Astrocyte (in vitro differentiated cells and primary cell): Measurements from ENCODE around the gene NPR2. TPM values are rescaled to one million over a fixed set of nuclear protein-coding genes. Genes with fewer than 3 reads are reported as not detected.

Experiments used
- DNase-seq: peaks from one replicate; pipeline ENCODE4 v3.0.0-alpha.2; 2010; ENCODE audit warnings: low read depth
- FAIRE-seq: peaks from 2 replicates; lab custom pipeline; 2011; peaks lifted over from hg19 to GRCh38; lab: Jason Lieb, UNC
- H2AFZ ChIP-seq: 2 replicates; pipeline ENCODE4 v1.6.0; 2012; ENCODE audit warnings: low read depth, low read length, inconsistent platforms
- H3K27ac ChIP-seq: 2 replicates; pipeline ENCODE4 v1.5.1; 2011; ENCODE audit warnings: low read depth, low read length, inconsistent platforms
- H3K27me3 ChIP-seq: 2 replicates; pipeline ENCODE4 v1.6.0; 2011; ENCODE audit warnings: low read length, inconsistent platforms; ENCODE audit not compliant: insufficient read depth
- H3K36me3 ChIP-seq: 2 replicates; pipeline ENCODE4 v1.5.1; 2011; ENCODE audit warnings: low read length, inconsistent platforms; ENCODE audit not compliant: insufficient read depth
- H3K4me1 ChIP-seq: 2 replicates; pipeline ENCODE4 v1.5.1; 2011; ENCODE audit warnings: low read length, inconsistent platforms; ENCODE audit not compliant: insufficient read depth
- H3K4me2 ChIP-seq: 2 replicates; pipeline ENCODE4 v1.6.0; 2012; ENCODE audit warnings: low read length, inconsistent platforms
- H3K4me3 ChIP-seq: 2 replicates; pipeline ENCODE4 v1.5.1; 2011; ENCODE audit warnings: low read depth, mild to moderate bottlenecking, low read length, inconsistent platforms; ENCODE audit not compliant: insufficient read depth
- H3K79me2 ChIP-seq: 2 replicates; pipeline ENCODE4 v1.6.0; 2012; ENCODE audit warnings: mild to moderate bottlenecking, low read length, inconsistent platforms; ENCODE audit not compliant: insufficient read depth
- H3K9ac ChIP-seq: 2 replicates; pipeline ENCODE4 v1.6.0; 2012; ENCODE audit warnings: mild to moderate bottlenecking, low read length, inconsistent platforms
- H3K9me3 ChIP-seq: 2 replicates; pipeline ENCODE4 v1.5.1; 2012; ENCODE audit warnings: low read depth, mild to moderate bottlenecking, low read length, inconsistent platforms; ENCODE audit not compliant: insufficient read depth
- H4K20me1 ChIP-seq: 2 replicates; pipeline ENCODE4 v1.6.0; 2012; ENCODE audit warnings: low read length, inconsistent platforms; ENCODE audit not compliant: insufficient read depth
- H3K27ac Mint-ChIP-seq: one replicate; pipeline ENCODE4 v1.8.0; 2021; ENCODE audit warnings: mild to moderate bottlenecking, mixed read lengths; ENCODE audit not compliant: unreplicated experiment
- H3K27me3 Mint-ChIP-seq: one replicate; pipeline ENCODE4 v1.8.0; 2021; ENCODE audit warnings: low read depth, mixed read lengths; ENCODE audit not compliant: unreplicated experiment
- H3K36me3 Mint-ChIP-seq: one replicate; pipeline ENCODE4 v1.8.0; 2021; ENCODE audit warnings: low read depth, mixed read lengths; ENCODE audit not compliant: unreplicated experiment
- H3K4me1 Mint-ChIP-seq: one replicate; pipeline ENCODE4 v1.8.0; 2021; ENCODE audit warnings: low read depth, mixed read lengths; ENCODE audit not compliant: unreplicated experiment
- H3K4me3 Mint-ChIP-seq: one replicate; pipeline ENCODE4 v1.8.0; 2021; ENCODE audit warnings: mild to moderate bottlenecking, moderate library complexity, mixed read lengths; ENCODE audit not compliant: unreplicated experiment
- H3K9me3 Mint-ChIP-seq: one replicate; pipeline ENCODE4 v1.8.0; 2021; ENCODE audit warnings: mild to moderate bottlenecking, mixed read lengths; ENCODE audit not compliant: unreplicated experiment
- CTCF ChIP-seq: IDR thresholded peaks from 2 replicates; pipeline ENCODE4 v1.5.1; 2011; ENCODE audit warnings: low read depth, mild to moderate bottlenecking, inconsistent platforms, low read length, moderate library complexity; ENCODE audit not compliant: insufficient read depth
- EZH2 ChIP-seq: IDR thresholded peaks from 2 replicates; pipeline ENCODE4 v1.6.1; 2012; ENCODE audit warnings: mild to moderate bottlenecking, low read length, inconsistent platforms; ENCODE audit not compliant: insufficient read depth
- total RNA-seq: library from RNA; stranded (reverse); gene quantifications from 2 replicates; pipeline ENCODE4 v1.2.1, GENCODE V29; 2021

The NPR2 gene
- total RNA-seq, 1 donor from 2014 or later = 24.6 TPM

DNA sequence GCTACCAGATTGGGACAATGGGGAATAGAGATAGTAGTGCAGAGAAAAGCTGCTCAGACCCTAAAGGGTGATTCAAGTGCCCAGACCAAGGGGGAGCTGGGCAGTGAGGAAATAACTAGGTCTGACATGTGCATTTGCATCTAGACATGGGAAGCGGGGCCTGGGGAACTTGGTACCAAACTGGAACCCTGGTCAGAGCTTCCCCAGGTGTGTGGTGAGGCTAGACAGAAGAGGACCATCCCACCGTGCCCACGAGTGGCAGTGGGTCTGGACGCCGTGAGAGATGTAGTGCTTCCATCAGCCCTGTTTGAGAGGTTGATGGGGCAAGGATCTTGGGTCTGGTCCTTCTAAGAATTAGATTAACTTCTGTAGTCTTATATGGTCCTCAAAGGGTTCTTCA, 45.2 kb downstream of the NPR2 start:
- no peak overlapping the region for H3K4me3 Mint-ChIP-seq
- H3K9ac ChIP-seq = no peak overlapping the region

GRCh38 chr9:35839926-35840325, 48.5 kb downstream of the NPR2 start:
- H3K27ac Mint-ChIP-seq = no peak overlapping the region
- no peak for TF ChIP-seq CTCF
- no peak for TF ChIP-seq EZH2
- Histone ChIP-seq H3K36me3 (no peaks in the 10 kb centered on the region), H3K27ac (no peak overlapping the region), H3K27me3 (no peaks in the 10 kb centered on the region), H3K79me2 (no peaks in the 10 kb centered on the region), H3K9me3 (no peaks in the 10 kb centered on the region), H3K4me1 (peaks cover 9% of the 10 kb centered on the region), H4K20me1 (no peaks in the 10 kb centered on the region), H3K9ac (no peak overlapping the region), H2AFZ (no peak overlapping the region), H3K4me2 (no peak overlapping the region), H3K4me3 (no peak overlapping the region)
- peaks cover 11% of the 10 kb centered on the region for H3K4me1 Mint-ChIP-seq
- H3K27me3 Mint-ChIP-seq = peaks cover 31% of the 10 kb centered on the region
- peaks cover 13% of the 10 kb centered on the region for H3K36me3 Mint-ChIP-seq
- FAIRE-seq (no peak), DNase-seq (no peak)
- no peak overlapping the region for H3K4me3 Mint-ChIP-seq
- peaks cover 8% of the 10 kb centered on the region for H3K9me3 Mint-ChIP-seq

More for the DNA sequence above, 45.2 kb downstream of the NPR2 start:
- no peak for FAIRE-seq
- DNase-seq = no peak
- peaks cover 17% of the 10 kb centered on the region for H3K36me3 Mint-ChIP-seq
- peaks cover 8% of the 10 kb centered on the region for H3K9me3 Mint-ChIP-seq
- no peak for TF ChIP-seq EZH2
- no peak overlapping the region for H3K27ac Mint-ChIP-seq
- Histone ChIP-seq H3K27me3 (no peaks in the 10 kb centered on the region), H3K4me1 (no peaks in the 10 kb centered on the region), H2AFZ (no peak overlapping the region), H3K4me3 (no peak overlapping the region), H4K20me1 (no peaks in the 10 kb centered on the region), H3K4me2 (no peak overlapping the region), H3K9me3 (no peaks in the 10 kb centered on the region), H3K79me2 (no peaks in the 10 kb centered on the region), H3K36me3 (no peaks in the 10 kb centered on the region), H3K27ac (no peak overlapping the region)
- H3K4me1 Mint-ChIP-seq = peaks cover 6% of the 10 kb centered on the region
- peaks cover 28% of the 10 kb centered on the region for H3K27me3 Mint-ChIP-seq

DNA sequence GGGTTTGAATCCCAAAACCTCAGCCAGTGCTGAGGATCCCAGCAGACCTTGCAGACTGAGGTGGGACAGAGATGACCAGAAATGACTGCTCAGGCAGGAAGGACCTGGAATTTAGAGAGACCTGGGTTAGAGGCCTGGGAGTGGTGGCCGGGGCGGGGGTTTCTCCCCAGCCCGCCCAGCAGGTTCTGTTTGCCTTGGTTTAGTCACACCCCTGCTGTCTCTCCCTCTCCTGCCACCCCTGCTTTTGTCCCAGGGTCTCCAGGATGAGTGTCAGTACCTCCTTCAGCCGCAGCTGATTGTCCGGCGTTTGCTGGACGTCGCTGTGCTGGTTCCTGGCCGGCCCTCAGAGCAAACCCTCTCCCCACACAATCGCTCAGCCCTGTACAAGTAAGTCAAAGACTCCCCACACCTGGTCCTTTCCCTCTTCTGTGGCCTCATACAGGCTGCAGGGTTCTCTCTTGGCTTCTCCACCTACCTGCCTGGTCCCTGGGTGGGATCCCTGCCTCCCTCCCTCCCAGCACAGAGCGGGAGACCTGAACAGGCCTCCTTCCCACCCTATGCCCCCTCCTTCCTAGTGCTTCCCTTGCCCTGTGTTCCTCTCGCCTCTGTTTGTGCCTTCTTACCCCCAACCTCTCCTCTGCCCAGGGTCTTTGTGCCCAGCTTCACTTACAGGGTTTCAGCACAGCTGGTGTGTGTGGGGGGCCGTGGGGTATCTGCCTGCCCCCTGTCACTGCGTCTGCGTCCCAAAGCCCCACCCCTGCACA, 49.7 kb downstream of the NPR2 start:
- FAIRE-seq (no peak), DNase-seq (no peak)
- Histone ChIP-seq H3K4me2 (no peak overlapping the region), H3K27me3 (no peaks in the 10 kb centered on the region), H3K79me2 (no peaks in the 10 kb centered on the region), H3K27ac (no peak overlapping the region), H4K20me1 (no peaks in the 10 kb centered on the region), H2AFZ (no peak overlapping the region), H3K4me3 (no peak overlapping the region), H3K9ac (no peak overlapping the region), H3K4me1 (peaks cover 19% of the 10 kb centered on the region), H3K9me3 (no peaks in the 10 kb centered on the region), H3K36me3 (no peaks in the 10 kb centered on the region)
- TF ChIP-seq EZH2 (no peak), CTCF (no peak)
- Mint-ChIP-seq H3K27me3 (peaks cover 35% of the 10 kb centered on the region), H3K4me3 (no peak overlapping the region), H3K36me3 (peaks cover 13% of the 10 kb centered on the region), H3K27ac (no peak overlapping the region), H3K9me3 (peaks cover 6% of the 10 kb centered on the region), H3K4me1 (peaks cover 12% of the 10 kb centered on the region)
